Spleen (tissue), 11 donors: ENCODE measurements around the gene OR2B2. TPM values are rescaled to one million over a fixed set of nuclear protein-coding genes. Genes with fewer than 3 reads are reported as not detected.

Experiments
- DNase-seq: peaks from one replicate; pipeline ENCODE4 v3.0.0-alpha.2; 2020
- H3K27ac ChIP-seq, 8 donors: fragments of 200-600 bp; sonication (generic) in 7 of 8; 1 replicate in 4 of 8; 2 replicates in 4 of 8; pipeline versions ENCODE4 v1.5.0 to v1.8.0; 2016 to 2021; ENCODE audit warnings: inconsistent platforms in 4 of 8, mild to moderate bottlenecking in 4 of 8, moderate library complexity in 1 of 8
- H3K27me3 ChIP-seq, 7 donors: fragments of 200-600 bp; sonication (generic) in 6 of 7; replicated peaks in 1 of 7; 1 replicate in 4 of 7; 2 replicates in 3 of 7; pipeline versions ENCODE4 v1.5.0 to v1.8.0; 2016 to 2021; ENCODE audit warnings: inconsistent platforms in 3 of 7, mild to moderate bottlenecking in 1 of 7
- H3K36me3 ChIP-seq, 6 donors: fragments of 200-600 bp; sonication (generic) in 5 of 6; 1 replicate in 4 of 6; 2 replicates in 2 of 6; pipeline versions ENCODE4 v1.5.0 to v1.8.0; 2016 to 2021; ENCODE audit warnings: inconsistent platforms in 2 of 6
- H3K4me1 ChIP-seq, 6 donors: fragments of 200-600 bp; sonication (generic) in 5 of 6; 1 replicate in 3 of 6; 2 replicates in 3 of 6; pipeline versions ENCODE4 v1.5.0 to v1.8.0; 2016 to 2021; ENCODE audit warnings: inconsistent platforms in 3 of 6
- H3K4me3 ChIP-seq, 8 donors: fragments of 200-600 bp; sonication (generic) in 7 of 8; 1 replicate in 4 of 8; 2 replicates in 4 of 8; pipeline versions ENCODE4 v1.5.0 to v1.8.0; 2016 to 2021; ENCODE audit warnings: inconsistent platforms in 4 of 8, mild to moderate bottlenecking in 4 of 8, moderate library complexity in 2 of 8
- H3K9me3 ChIP-seq, 8 donors: fragments of 200-600 bp; sonication (generic) in 7 of 8; 1 replicate in 4 of 8; 2 replicates in 4 of 8; pipeline versions ENCODE4 v1.5.0 to v1.8.0; 2016 to 2021; ENCODE audit warnings: inconsistent platforms in 4 of 8
- CTCF ChIP-seq, 11 experiments: fragments of 200-600 bp in 7 of 11; fragments of 450-650 bp in 4 of 11; sonication (generic) in 4 of 11; IDR thresholded peaks in 8 of 11; conservative IDR thresholded peaks in 3 of 11; 1 replicate in 7 of 11; 2 replicates in 4 of 11; pipeline versions ENCODE4 v1.4.0 to v1.8.0; 2016 to 2021; ENCODE audit warnings: antibody characterized with exemption in 11 of 11, inconsistent platforms in 4 of 11, mild to moderate bottlenecking in 1 of 11
- POLR2A ChIP-seq, 3 donors: fragments of 450-650 bp; IDR thresholded peaks; one replicate each; pipeline ENCODE4 v1.5.1; 2017; ENCODE audit warnings: antibody characterized with exemption in 3 of 3, mild to moderate bottlenecking in 1 of 3
- POLR2AphosphoS5 ChIP-seq, 3 donors: sonication (generic); formaldehyde crosslinking; IDR thresholded peaks; one replicate each; pipeline ENCODE4 v1.5.1; 2017; ENCODE audit warnings: antibody characterized with exemption in 3 of 3
- WGBS, 5 donors: extraction: QIAGEN DNeasy Blood & Tissue Kit in 3 of 5; methylation state at CpG; one replicate each; pipeline versions ENCODE4 v1.1.5 to v1.1.7; 2013 to 2018; 5-methylcytosine and 5-hydroxymethylcytosine counted together
- intact Hi-C: fragments of 100-400 bp; cut with DNase I; formaldehyde crosslinking; loops from one replicate; pipeline ENCODE4 v1.15.0; 2023; ENCODE audit warnings: low total_unique reads
- polyA plus RNA-seq, 3 donors: library from polyadenylated mRNA; stranded (reverse); fragments of 200-250 nt; gene quantifications; one replicate each; pipeline ENCODE4 v1.2.1, GENCODE V29; 2013
- total RNA-seq, 7 donors: library from RNA; depleted of rRNA in 3 of 7; stranded (reverse); fragments of >200 nt in 3 of 7; fragmentation: NEBNext Ultra II Directional in 4 of 7; extraction: Animal tissue kit (Norgen Biotek cat#: 25700) in 4 of 7; gene quantifications; one replicate each; pipeline versions ENCODE4 v1.1.0 to v1.2.1, GENCODE V29; 2016 to 2021
- donor health status: healthy with polysubstance abuse.
- donor health status: DM: no; HTN: no; CAD: no; lungs with moderate emphysema.
- donor health status: DM: no; HTN: no; CAD: no.
- donor health status: Bipolar disorder and iron deficiency.
- donor health status: healthy.
- donor health status: DM: no; HTN: no; CAD: no.
- donor health status: DM: yes; HTN: yes; CAD: no.

Gene OR2B2
- total and polyA plus RNA-seq, 10 donors = not detected

GRCh38 chr6:27870291-27870870 is 41.8 kb downstream of the OR2B2 start:
- no peak overlapping the region for H3K4me3 ChIP-seq
- peaks cover 0 to 8% (median 0%) of the 10 kb centered on the region in 7 donors for H3K27me3 ChIP-seq
- no peak overlapping the region for H3K27ac ChIP-seq
- H3K36me3 ChIP-seq = no peaks in the 10 kb centered on the region
- no peak for DNase-seq
- no peak for TF ChIP-seq POLR2AphosphoS5 (IDR thresholded peaks at IDR 0.05)
- no peak for TF ChIP-seq POLR2A (IDR thresholded peaks at IDR 0.05)
- TF ChIP-seq CTCF (IDR thresholded peaks at IDR 0.05 in 8 of 11, conservative IDR thresholded peaks at IDR 0.05 in 3 of 11) = no peak
- 67 to 78% (median 75%) methylated on average over 9 of the region's 9 CpGs for WGBS, 5 donors
- H3K4me1 ChIP-seq = peaks cover 12 to 59% (median 43%) of the 10 kb centered on the region in 6 donors
- H3K9me3 ChIP-seq = no peaks in the 10 kb centered on the region
- intact Hi-C loops = no loop called here

GRCh38 chr6:27868311-27868710 is 43.9 kb downstream of the OR2B2 start:
- Histone ChIP-seq H3K27ac (peak overlapping the region in 1 of 8 donors; percentile 92), H3K4me3 (no peak overlapping the region), H3K27me3 (peaks cover 0 to 8% (median 0%) of the 10 kb centered on the region in 7 donors), H3K4me1 (peaks cover 7 to 57% (median 42%) of the 10 kb centered on the region in 6 donors), H3K36me3 (no peaks in the 10 kb centered on the region), H3K9me3 (no peaks in the 10 kb centered on the region)
- intact Hi-C loops = loop anchor here (5.0 kb wide), 1 partner anchor 36 kb away; a partner anchor contains a TSS
- no peak for DNase-seq
- 91 to 97% (median 94%) methylated on average over 3 of the region's 3 CpGs for WGBS, 5 donors
- TF ChIP-seq POLR2AphosphoS5 (IDR thresholded peaks at IDR 0.05) (no peak), CTCF (IDR thresholded peaks at IDR 0.05 in 8 of 11, conservative IDR thresholded peaks at IDR 0.05 in 3 of 11) (no peak)

GRCh38 chr6:27867945-27868300 is 44.3 kb downstream of the OR2B2 start:
- 89 to 96% (median 93%) methylated on average over 1 of the region's 1 CpG for WGBS, 5 donors
- no peaks in the 10 kb centered on the region for H3K36me3 ChIP-seq
- H3K27me3 ChIP-seq = peaks cover 0 to 8% (median 0%) of the 10 kb centered on the region in 7 donors
- H3K9me3 ChIP-seq = no peaks in the 10 kb centered on the region
- TF ChIP-seq CTCF (IDR thresholded peaks at IDR 0.05 in 8 of 11, conservative IDR thresholded peaks at IDR 0.05 in 3 of 11) (no peak), POLR2A (IDR thresholded peaks at IDR 0.05) (no peak), POLR2AphosphoS5 (IDR thresholded peaks at IDR 0.05) (no peak)
- no peak for DNase-seq
- H3K4me3 ChIP-seq = peak overlapping the region in 2 of 8 donors; percentile 60 to 75
- H3K4me1 ChIP-seq = peaks cover 7 to 53% (median 40%) of the 10 kb centered on the region in 6 donors
- peak overlapping the region in 5 of 8 donors; percentile 84 to 92 (median 91) for H3K27ac ChIP-seq
- intact Hi-C loops = loop anchor here (5.0 kb wide), 1 partner anchor 36 kb away; a partner anchor contains a TSS

- intact Hi-C loops = loop anchor here (5.0 kb wide), 1 partner anchor 35 kb away; a partner anchor contains a TSS
- Histone ChIP-seq H3K27ac (peak overlapping the region; percentile 77 to 92 (median 89)), H3K4me1 (peaks cover 7 to 52% (median 40%) of the 10 kb centered on the region in 6 donors)
Measured at GRCh38 chr6:27867051-27867944, 44.9 kb downstream of the OR2B2 start.

More at GRCh38 chr6:27867051-27867944, 44.9 kb downstream of the OR2B2 start:
- Histone ChIP-seq H3K27me3 (peaks cover 0 to 8% (median 0%) of the 10 kb centered on the region in 7 donors), H3K9me3 (no peaks in the 10 kb centered on the region), H3K36me3 (no peaks in the 10 kb centered on the region), H3K4me3 (peak overlapping the region; percentile 36 to 75 (median 52))
- DNase-seq = peak; percentile 94
- 1 to 4% (median 2%) methylated on average over 44 to 45 of the region's 45 CpGs for WGBS, 5 donors
- peak; percentile 62 to 93 (median 79) for TF ChIP-seq POLR2A (IDR thresholded peaks at IDR 0.05)
- TF ChIP-seq CTCF (IDR thresholded peaks at IDR 0.05 in 8 of 11, conservative IDR thresholded peaks at IDR 0.05 in 3 of 11) = no peak
- peak; percentile 94 to 98 (median 97) for TF ChIP-seq POLR2AphosphoS5 (IDR thresholded peaks at IDR 0.05)
